Thyroid gland (tissue), 4 donors: Measurements from ENCODE around the gene UGDH.

ENCODE experiments used
- CTCF ChIP-seq, 6 experiments: fragments of 200-600 bp in 3 of 6; fragments of 450-650 bp in 3 of 6; sonication (generic) in 3 of 6; IDR thresholded peaks; one replicate each; pipeline ENCODE4 v1.5.1; 2016 to 2019; ENCODE audit warnings: antibody characterized with exemption in 6 of 6, mild to moderate bottlenecking in 2 of 6, inconsistent platforms in 1 of 6, moderate library complexity in 1 of 6
- POLR2A ChIP-seq, 2 donors: fragments of 450-650 bp; IDR thresholded peaks; one replicate each; pipeline ENCODE4 v1.6.1; 2017; ENCODE audit warnings: antibody characterized with exemption in 2 of 2, mild to moderate bottlenecking in 2 of 2, moderate library complexity in 1 of 2

GRCh38 chr4:39469429-39470077, 57.7 kb downstream of the UGDH start:
- TF ChIP-seq CTCF (IDR thresholded peaks at IDR 0.05), result peak; percentile 57 to 90 (median 80)
- no peak for TF ChIP-seq POLR2A (IDR thresholded peaks at IDR 0.05)
